ENCODE results near the gene POTEC. TPM values are rescaled to one million over a fixed set of nuclear protein-coding genes. Genes with fewer than 3 reads are reported as not detected.

POTEC gene
- polyA plus RNA-seq, 1 donor (not counting 4 experiments of a cell fraction or from before 2014, with no cell fraction given): not detected

Small RNA genes within 50 kb of the gene (small RNA-seq; reads per million reads assigned to genes)
- 0 reads per million in 3 experiments for gene RNU6-1021P (ENCODE audit: insufficient read length in 3 of 3, low read depth in 3 of 3, low replicate concordance in 1 of 3)

Other genes with a start within 250 kb of the POTEC start
- gene ANKRD30B, start 204.6 kb upstream of the POTEC start, polyA plus RNA-seq: not detected in 3 replicates

Data from keratinocyte (primary cell).